Activated naive CD4-positive, alpha-beta T cell treated with anti-CD3 and anti-CD28 coated beads, Interleukin-2, amount 50 U/mL, for 24 hours (primary cell): ENCODE measurements around the gene LIMS4.
"Not testable (repeated sequence)": the region's sequence is repeated elsewhere in the genome, so short reads cannot be mapped to it uniquely, and the experiment has no call there.

Source experiments
- H3K27ac Mint-ChIP-seq: one replicate; pipeline ENCODE4 v1.8.0; 2021; ENCODE audit warnings: mild to moderate bottlenecking, mixed read lengths
- H3K27me3 Mint-ChIP-seq: one replicate; pipeline ENCODE4 v1.8.0; 2021; ENCODE audit warnings: mixed read lengths
- H3K36me3 Mint-ChIP-seq: one replicate; pipeline ENCODE4 v1.8.0; 2021; ENCODE audit warnings: mixed read lengths
- H3K4me1 Mint-ChIP-seq: one replicate; pipeline ENCODE4 v1.8.0; 2021; ENCODE audit warnings: mixed read lengths
- H3K4me3 Mint-ChIP-seq: one replicate; pipeline ENCODE4 v1.8.0; 2021; ENCODE audit warnings: mild to moderate bottlenecking, mixed read lengths
- H3K9me3 Mint-ChIP-seq: one replicate; pipeline ENCODE4 v1.8.0; 2021; ENCODE audit warnings: mixed read lengths

LIMS4 gene

DNA sequence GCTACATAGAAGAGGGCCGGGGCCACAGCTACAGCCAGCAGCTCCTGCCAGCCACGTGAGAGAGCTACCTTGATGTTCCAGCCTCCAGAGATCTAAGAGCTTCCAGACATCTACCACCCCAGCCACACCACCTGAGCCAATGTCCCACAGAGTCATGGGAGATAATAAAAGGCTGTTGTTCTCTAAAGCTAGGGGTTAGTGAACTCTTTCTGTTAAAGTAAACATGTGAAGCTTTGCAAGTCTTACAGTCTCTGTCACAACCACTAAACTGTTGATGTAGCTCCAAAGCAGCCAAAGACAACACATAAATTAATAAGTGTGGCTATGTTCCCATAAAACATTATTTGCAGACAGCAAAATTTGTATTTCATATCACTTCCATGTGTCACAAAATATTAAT lies 67.6 kb downstream of the LIMS4 start:
- not testable (repeated sequence) for H3K27ac Mint-ChIP-seq, H3K36me3 Mint-ChIP-seq, H3K9me3 Mint-ChIP-seq, H3K4me1 Mint-ChIP-seq, H3K27me3 Mint-ChIP-seq, H3K4me3 Mint-ChIP-seq

DNA sequence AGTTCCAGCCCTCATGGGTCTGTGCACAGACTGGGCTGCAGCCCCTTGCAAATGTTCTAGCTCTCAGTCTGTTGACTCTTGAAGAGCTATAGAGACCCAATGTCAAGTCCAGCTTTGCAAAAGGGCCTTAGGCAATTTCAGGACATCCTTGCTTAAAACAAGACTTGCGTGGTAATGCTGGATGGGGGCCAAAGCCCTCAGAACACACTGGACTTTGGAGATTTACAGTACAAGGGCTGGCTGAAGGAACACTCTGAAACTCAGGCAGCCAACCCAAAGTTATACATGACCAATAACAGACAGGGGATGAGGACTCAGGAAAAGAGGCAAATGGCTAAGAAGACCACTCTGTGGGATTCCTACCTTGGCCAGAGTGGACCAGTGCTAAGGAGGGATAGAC lies 68.4 kb downstream of the LIMS4 start:
- not testable (repeated sequence) for H3K4me1 Mint-ChIP-seq, H3K27me3 Mint-ChIP-seq, H3K9me3 Mint-ChIP-seq, H3K27ac Mint-ChIP-seq, H3K4me3 Mint-ChIP-seq, H3K36me3 Mint-ChIP-seq

DNA sequence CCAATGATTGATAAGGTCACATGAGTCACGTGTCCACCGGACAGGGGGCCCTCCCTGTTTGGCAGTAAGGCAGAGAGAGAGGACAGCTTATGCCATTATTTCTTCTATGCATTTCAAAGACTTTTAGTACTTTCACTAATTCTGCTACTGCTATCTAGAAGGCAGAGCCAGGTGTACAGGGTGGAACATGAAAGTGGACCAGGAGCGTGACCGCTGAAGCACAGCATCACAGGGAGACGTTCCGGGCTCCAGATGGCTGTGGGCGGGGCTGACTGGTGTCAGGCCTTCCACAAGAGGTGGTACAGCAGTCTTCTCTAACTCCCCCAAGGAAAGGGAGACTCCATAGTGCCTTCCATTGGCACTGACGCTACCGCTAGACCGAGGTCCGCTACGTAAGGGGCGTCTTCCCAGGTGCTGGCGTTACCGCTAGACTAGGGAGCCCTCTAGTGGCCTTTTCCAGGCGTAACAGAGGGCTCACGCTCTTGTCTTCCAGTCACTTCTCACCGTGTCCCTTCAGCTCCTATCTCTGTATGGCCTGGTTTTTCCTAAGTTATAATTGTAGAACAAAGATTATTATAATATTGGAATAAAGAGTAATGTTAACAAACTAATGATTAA lies 71.5 kb downstream of the LIMS4 start:
- H3K4me1 Mint-ChIP-seq, H3K27me3 Mint-ChIP-seq, H3K9me3 Mint-ChIP-seq, H3K4me3 Mint-ChIP-seq, H3K36me3 Mint-ChIP-seq, H3K27ac Mint-ChIP-seq: not testable (repeated sequence)

DNA sequence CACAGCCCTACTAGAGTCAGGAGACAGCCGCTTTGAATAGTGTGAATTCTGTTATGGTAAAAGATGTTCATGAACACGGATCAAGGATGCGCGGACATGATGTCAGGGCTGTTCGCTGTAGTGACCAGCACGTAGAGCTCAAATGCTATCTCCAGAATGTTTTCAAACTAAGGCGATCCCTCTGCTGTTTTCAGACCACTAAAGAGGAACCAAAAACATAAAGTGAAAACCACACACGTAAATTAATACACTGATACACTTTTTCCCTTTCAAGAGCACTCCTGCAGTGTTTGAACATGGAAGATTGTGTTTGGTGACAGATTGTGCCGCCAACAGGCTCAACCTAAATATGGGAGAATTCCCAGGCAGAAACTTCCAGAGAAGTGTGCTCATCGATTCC lies 73.2 kb downstream of the LIMS4 start:
- not testable (repeated sequence) for H3K4me3 Mint-ChIP-seq, H3K4me1 Mint-ChIP-seq, H3K36me3 Mint-ChIP-seq, H3K27me3 Mint-ChIP-seq, H3K27ac Mint-ChIP-seq, H3K9me3 Mint-ChIP-seq

DNA sequence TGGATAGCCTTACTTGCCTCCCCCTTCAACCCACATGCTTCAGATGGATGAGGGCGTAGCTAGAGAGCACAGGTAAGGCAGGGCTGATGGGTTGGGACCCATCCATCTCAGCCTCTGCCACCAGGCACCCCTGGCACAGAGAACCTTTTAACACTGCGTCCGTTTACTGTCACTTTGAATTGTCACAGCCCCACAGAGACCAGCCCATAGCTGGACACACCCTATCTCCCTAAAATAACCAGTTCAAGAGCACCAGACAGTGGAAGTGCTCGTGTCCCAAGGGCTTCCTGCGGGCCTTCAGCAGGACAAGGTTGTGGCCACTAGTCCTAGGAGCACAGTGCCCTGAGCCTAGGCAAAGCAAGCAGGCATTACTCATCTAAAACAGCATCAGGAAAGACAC lies 76.6 kb downstream of the LIMS4 start:
- H3K4me1 Mint-ChIP-seq, H3K9me3 Mint-ChIP-seq, H3K27ac Mint-ChIP-seq, H3K27me3 Mint-ChIP-seq, H3K36me3 Mint-ChIP-seq, H3K4me3 Mint-ChIP-seq: not testable (repeated sequence)
